AG04449 (cell line): Measurements from ENCODE around the gene LDLRAD4.

Source experiments
- CTCF ChIA-PET: fragments of 350-600 bp; formaldehyde crosslinking; extraction: SDS; loops from one replicate; lab custom pipeline; 2021; ENCODE audit warnings: antibody characterized with exemption; lab: Yijun Ruan, JAX
- POLR2A ChIA-PET: fragments of 400-600, 350-600 bp; formaldehyde crosslinking; extraction: SDS; loops from one replicate; lab custom pipeline; 2020; ENCODE audit warnings: antibody characterized with exemption, inconsistent platforms; lab: Yijun Ruan, JAX
- DNase-seq: peaks from one replicate; pipeline ENCODE4 v3.0.0-alpha.2; 2010; ENCODE audit warnings: low read depth, low spot score
- H3K4me3 ChIP-seq: 2 replicates; pipeline ENCODE4 v1.5.1; 2011; ENCODE audit warnings: low read depth, mild to moderate bottlenecking, control low read depth, low read length
- TF ChIP-seq, protein P1 (sequence below): IDR thresholded peaks from one replicate; pipeline ENCODE4 v1.5.1; 2011; ENCODE audit warnings: mild to moderate bottlenecking, moderate library complexity, low read length, control low read depth, inconsistent platforms; ENCODE audit not compliant: insufficient read depth; ENCODE audit errors: missing control alignments

LDLRAD4 gene

DNA sequence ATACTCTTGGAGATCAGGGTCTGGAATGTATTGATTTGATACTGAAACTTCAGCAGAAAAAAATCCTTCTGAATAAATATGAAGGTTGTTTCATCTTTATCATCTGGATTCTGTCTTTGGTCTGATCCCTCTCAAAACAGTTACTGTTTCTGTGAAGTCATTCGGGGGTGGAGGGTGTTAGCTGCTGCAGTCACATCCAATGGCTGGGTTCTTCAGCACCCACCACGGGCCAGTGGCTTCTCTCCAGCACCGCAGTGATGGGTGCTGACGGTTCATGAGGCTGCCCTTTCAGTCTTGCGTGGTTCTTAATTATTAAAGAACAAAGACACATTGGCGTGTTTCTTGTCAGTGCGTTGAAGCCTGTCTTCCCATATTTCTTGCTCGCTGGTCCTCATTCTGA, 148.0 kb downstream of the LDLRAD4 start:
- POLR2A ChIA-PET: no interaction called here
- CTCF ChIA-PET: no interaction called here
- no peak for DNase-seq
- TF ChIP-seq, protein P1, sequence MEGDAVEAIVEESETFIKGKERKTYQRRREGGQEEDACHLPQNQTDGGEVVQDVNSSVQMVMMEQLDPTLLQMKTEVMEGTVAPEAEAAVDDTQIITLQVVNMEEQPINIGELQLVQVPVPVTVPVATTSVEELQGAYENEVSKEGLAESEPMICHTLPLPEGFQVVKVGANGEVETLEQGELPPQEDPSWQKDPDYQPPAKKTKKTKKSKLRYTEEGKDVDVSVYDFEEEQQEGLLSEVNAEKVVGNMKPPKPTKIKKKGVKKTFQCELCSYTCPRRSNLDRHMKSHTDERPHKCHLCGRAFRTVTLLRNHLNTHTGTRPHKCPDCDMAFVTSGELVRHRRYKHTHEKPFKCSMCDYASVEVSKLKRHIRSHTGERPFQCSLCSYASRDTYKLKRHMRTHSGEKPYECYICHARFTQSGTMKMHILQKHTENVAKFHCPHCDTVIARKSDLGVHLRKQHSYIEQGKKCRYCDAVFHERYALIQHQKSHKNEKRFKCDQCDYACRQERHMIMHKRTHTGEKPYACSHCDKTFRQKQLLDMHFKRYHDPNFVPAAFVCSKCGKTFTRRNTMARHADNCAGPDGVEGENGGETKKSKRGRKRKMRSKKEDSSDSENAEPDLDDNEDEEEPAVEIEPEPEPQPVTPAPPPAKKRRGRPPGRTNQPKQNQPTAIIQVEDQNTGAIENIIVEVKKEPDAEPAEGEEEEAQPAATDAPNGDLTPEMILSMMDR: no peak
- H3K4me3 ChIP-seq: no peak overlapping the region

GRCh38 chr18:13366962-13367892, 148.7 kb downstream of the LDLRAD4 start:
- ChIA-PET POLR2A (no interaction called here), CTCF (no interaction called here)
- no peak for DNase-seq
- no peak overlapping the region for H3K4me3 ChIP-seq
- TF ChIP-seq, protein P1: no peak

DNA sequence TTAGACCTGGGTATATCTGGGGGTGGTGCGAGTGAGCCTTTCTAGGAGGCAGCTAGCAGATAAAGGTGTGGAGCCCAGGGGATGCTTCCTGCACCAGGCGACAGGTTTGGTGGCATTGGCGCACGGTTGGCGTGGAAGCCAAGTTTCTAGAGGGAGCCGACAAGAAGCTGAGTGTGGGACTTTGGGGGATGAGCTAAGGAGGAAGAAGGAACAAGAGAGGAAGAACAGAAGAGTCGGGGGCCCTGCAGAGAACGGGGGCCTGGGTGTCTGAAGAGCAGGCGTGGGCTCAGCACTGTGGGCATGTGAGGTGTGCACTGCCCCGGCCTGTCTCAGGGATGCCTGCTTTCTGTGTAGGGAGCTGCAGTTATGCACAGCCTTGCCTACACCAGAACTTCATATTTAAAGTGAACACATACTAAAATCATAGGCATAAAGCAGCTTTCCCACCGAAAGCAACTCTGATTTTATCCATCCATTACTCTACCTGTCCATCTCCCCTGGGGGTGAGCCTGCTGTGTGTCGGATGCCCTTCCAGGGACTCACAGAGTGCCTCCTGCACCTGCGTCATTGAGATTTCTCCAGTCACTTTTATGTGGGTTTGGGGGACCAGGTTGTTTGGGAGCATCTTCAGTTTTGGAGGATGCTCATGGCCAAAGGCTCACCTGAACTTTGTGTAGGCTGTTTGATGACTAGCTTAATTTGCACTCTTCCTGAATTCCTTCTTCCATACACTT, 149.7 kb downstream of the LDLRAD4 start:
- TF ChIP-seq, protein P1: no peak
- DNase-seq: no peak
- POLR2A ChIA-PET: no interaction called here
- CTCF ChIA-PET: no interaction called here
- H3K4me3 ChIP-seq: no peak overlapping the region

DNA sequence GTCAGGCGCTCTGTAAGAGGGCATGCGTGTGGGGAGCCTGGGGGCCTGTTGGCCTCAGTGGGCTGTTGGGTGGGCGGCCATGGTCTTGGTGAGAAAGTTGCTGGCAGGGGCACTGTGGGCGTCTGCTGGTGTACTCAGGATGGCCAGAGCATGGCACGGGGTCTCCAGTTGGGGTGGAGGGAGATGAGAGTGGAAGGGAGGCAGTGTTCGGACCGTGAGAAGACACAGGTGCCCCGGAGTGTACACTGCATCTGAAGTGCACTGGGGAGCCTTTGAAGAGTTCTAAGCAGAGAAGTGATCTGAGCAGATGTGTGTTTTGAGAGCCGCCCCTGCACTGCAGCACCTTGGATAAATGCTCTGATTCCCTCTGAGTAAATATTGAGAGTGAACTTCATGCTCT, 150.8 kb downstream of the LDLRAD4 start:
- no peak overlapping the region for H3K4me3 ChIP-seq
- ChIA-PET POLR2A (no interaction called here), CTCF (no interaction called here)
- no peak for DNase-seq
- TF ChIP-seq, protein P1: no peak

GRCh38 chr18:13369756-13370510, 151.4 kb downstream of the LDLRAD4 start:
- no peak overlapping the region for H3K4me3 ChIP-seq
- CTCF ChIA-PET: no interaction called here
- POLR2A ChIA-PET: no interaction called here
- TF ChIP-seq, protein P1: no peak
- no peak for DNase-seq
